ENCODE results near the gene GRAPL.
"Not testable (repeated sequence)": the region's sequence is repeated elsewhere in the genome, so short reads cannot be mapped to it uniquely, and the experiment has no call there.

- TF ChIP-seq CTCF (IDR thresholded peaks at IDR 0.05; ENCODE audit: insufficient read depth, low read length); GABPA (IDR thresholded peaks at IDR 0.05; ENCODE audit: low read depth); POLR2AphosphoS5 (IDR thresholded peaks at IDR 0.05; ENCODE audit: low read depth); REST (IDR thresholded peaks at IDR 0.05; ENCODE audit: insufficient replicate concordance, low read depth); SPI1 (IDR thresholded peaks at IDR 0.05; ENCODE audit: borderline replicate concordance, low read depth): not testable (repeated sequence)
These were observed 53.9 kb downstream of the GRAPL start for GRCh38 chr17:19181040-19181875.
